Nephron progenitor cell (in vitro differentiated cells): ENCODE measurements around the gene ADM5.

Experiments
- DNase-seq: peaks from one replicate; pipeline ENCODE4 v3.0.0; 2021
- H3K27ac Mint-ChIP-seq: 2 replicates; pipeline ENCODE4 v1.8.0; 2021; ENCODE audit warnings: mild to moderate bottlenecking, moderate library complexity, mixed read lengths
- H3K27me3 Mint-ChIP-seq: 2 replicates; pipeline ENCODE4 v1.8.0; 2021; ENCODE audit warnings: mild to moderate bottlenecking, low read depth, mixed read lengths; ENCODE audit not compliant: poor library complexity
- H3K36me3 Mint-ChIP-seq: 2 replicates; pipeline ENCODE4 v1.8.0; 2021; ENCODE audit warnings: low read depth, mixed read lengths
- H3K4me1 Mint-ChIP-seq: 2 replicates; pipeline ENCODE4 v1.8.0; 2021; ENCODE audit warnings: mixed read lengths
- H3K4me3 Mint-ChIP-seq: 2 replicates; pipeline ENCODE4 v1.8.0; 2021; ENCODE audit warnings: mild to moderate bottlenecking, moderate library complexity, mixed read lengths
- H3K9me3 Mint-ChIP-seq: 2 replicates; pipeline ENCODE4 v1.8.0; 2021; ENCODE audit warnings: mild to moderate bottlenecking, moderate library complexity, mixed read lengths
- TF ChIP-seq, protein P1 (sequence below): fragments of 200-600 bp; sonication (generic); IDR thresholded peaks from 2 replicates; pipeline ENCODE4 v1.5.0; 2021; ENCODE audit warnings: antibody characterized with exemption

The ADM5 gene

DNA sequence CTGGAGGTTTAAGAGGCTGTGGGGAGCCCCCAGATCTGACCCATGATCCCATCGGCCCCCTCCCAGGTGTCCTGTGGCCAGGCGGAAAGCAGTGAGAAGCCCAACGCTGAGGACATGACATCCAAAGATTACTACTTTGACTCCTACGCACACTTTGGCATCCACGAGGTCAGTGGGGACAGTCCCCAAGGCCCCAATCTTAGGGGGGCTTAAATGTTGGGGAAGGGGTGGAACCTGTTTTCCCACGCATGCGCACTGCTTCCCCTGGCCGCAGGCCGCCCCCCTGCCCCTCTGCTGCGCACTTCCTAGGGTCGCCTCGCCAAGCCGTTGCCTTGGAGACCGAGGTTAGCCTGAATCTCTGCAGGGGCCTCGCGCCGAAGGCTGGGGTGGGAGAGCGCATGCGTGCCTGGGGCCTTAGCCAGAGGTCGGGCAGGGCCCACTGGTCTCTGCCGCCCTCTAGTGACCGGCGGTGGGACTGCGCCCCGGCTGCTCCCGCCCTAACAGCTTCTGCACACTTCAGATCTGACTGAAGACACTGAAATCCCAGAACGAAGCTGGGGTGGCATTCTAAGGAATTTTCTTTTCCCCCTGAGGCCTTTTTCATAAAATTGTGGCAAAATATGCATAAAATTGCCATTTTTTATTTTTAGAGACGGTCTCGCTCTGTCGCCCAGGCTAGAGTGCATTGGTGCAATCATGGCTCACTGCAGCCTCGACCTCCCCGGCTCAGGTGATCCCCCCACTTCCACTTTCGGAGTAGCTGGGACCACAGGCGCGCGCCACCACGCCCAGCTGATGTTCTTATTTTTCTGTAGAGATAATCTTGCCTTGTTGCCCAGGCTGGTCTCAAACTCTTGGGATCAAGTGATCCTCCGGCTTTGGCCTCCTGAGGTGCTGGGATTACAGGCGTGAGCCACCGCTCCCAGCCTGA lies 8.7 kb upstream of the ADM5 start:
- H3K9me3 Mint-ChIP-seq, result no peaks in the 10 kb centered on the region
- no peaks in the 10 kb centered on the region for H3K27me3 Mint-ChIP-seq
- TF ChIP-seq, protein P1, sequence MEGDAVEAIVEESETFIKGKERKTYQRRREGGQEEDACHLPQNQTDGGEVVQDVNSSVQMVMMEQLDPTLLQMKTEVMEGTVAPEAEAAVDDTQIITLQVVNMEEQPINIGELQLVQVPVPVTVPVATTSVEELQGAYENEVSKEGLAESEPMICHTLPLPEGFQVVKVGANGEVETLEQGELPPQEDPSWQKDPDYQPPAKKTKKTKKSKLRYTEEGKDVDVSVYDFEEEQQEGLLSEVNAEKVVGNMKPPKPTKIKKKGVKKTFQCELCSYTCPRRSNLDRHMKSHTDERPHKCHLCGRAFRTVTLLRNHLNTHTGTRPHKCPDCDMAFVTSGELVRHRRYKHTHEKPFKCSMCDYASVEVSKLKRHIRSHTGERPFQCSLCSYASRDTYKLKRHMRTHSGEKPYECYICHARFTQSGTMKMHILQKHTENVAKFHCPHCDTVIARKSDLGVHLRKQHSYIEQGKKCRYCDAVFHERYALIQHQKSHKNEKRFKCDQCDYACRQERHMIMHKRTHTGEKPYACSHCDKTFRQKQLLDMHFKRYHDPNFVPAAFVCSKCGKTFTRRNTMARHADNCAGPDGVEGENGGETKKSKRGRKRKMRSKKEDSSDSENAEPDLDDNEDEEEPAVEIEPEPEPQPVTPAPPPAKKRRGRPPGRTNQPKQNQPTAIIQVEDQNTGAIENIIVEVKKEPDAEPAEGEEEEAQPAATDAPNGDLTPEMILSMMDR, result peak; percentile 100
- peak overlapping the region; percentile 89 for H3K4me3 Mint-ChIP-seq
- H3K36me3 Mint-ChIP-seq, result peaks cover 39% of the 10 kb centered on the region
- H3K4me1 Mint-ChIP-seq, result peaks cover 39% of the 10 kb centered on the region
- peak overlapping the region; percentile 95 for H3K27ac Mint-ChIP-seq
- peak; percentile 100 for DNase-seq

DNA sequence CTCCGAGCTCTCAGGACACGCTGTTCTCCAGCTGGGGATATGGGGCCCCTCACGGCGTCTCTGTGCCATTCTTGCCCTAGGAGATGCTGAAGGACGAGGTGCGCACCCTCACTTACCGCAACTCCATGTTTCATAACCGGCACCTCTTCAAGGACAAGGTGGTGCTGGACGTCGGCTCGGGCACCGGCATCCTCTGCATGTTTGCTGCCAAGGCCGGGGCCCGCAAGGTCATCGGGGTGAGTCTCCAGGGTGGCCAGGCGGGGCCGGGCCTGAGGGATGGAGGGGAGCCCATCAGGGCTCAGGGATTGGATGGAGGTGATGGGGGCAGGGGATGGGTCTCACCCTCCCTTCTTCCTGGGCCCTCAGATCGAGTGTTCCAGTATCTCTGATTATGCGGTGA lies 7.6 kb upstream of the ADM5 start:
- Mint-ChIP-seq H3K9me3 (no peaks in the 10 kb centered on the region), H3K4me3 (no peak overlapping the region), H3K27ac (no peak overlapping the region), H3K27me3 (no peaks in the 10 kb centered on the region), H3K36me3 (peaks cover 42% of the 10 kb centered on the region), H3K4me1 (peaks cover 42% of the 10 kb centered on the region)
- TF ChIP-seq, protein P1, result no peak
- no peak for DNase-seq

DNA sequence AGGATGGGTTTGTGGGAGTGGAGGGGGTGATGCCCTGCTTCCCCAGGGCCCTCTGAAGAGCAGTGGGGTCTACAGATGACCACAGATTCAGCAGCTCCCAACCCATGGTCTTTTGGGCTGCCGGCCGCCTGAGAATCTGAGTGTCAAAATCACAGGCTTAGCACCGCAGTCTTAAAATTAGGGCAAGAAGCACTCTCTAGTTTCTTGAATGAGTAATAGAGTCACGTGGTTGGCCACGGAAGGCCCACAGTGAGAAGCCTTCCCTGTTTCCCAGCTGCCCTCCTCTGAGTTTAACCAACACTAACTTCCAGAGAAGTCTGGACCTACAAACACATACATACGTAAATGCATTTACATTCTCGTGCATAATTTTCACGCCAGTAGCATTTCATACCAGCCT lies 7.1 kb upstream of the ADM5 start:
- no peaks in the 10 kb centered on the region for H3K27me3 Mint-ChIP-seq
- DNase-seq, result no peak
- no peak overlapping the region for H3K27ac Mint-ChIP-seq
- no peaks in the 10 kb centered on the region for H3K9me3 Mint-ChIP-seq
- H3K4me1 Mint-ChIP-seq, result peaks cover 47% of the 10 kb centered on the region
- TF ChIP-seq, protein P1, result no peak
- H3K4me3 Mint-ChIP-seq, result no peak overlapping the region
- H3K36me3 Mint-ChIP-seq, result peaks cover 42% of the 10 kb centered on the region

DNA sequence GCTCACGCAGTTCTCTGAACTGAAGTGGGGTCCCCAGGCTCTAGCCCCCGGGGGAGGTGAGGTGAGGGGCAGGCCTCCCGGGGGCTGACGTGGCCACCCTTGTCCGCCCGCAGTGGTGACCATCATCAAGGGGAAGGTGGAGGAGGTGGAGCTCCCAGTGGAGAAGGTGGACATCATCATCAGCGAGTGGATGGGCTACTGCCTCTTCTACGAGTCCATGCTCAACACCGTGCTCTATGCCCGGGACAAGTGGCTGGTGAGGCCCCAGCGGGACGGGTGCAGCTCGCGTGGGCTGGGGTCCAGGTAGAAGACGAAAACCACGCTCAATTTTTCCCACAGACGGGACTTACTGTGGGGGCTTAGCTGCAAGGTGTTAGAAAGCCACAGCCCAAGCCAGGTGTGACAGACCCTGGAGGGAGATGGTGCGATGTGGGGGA lies 5.6 kb upstream of the ADM5 start:
- Mint-ChIP-seq H3K36me3 (peaks cover 47% of the 10 kb centered on the region), H3K27me3 (no peaks in the 10 kb centered on the region), H3K4me3 (no peak overlapping the region), H3K9me3 (no peaks in the 10 kb centered on the region), H3K27ac (no peak overlapping the region), H3K4me1 (peaks cover 55% of the 10 kb centered on the region)
- DNase-seq, result no peak
- TF ChIP-seq, protein P1, result no peak

DNA sequence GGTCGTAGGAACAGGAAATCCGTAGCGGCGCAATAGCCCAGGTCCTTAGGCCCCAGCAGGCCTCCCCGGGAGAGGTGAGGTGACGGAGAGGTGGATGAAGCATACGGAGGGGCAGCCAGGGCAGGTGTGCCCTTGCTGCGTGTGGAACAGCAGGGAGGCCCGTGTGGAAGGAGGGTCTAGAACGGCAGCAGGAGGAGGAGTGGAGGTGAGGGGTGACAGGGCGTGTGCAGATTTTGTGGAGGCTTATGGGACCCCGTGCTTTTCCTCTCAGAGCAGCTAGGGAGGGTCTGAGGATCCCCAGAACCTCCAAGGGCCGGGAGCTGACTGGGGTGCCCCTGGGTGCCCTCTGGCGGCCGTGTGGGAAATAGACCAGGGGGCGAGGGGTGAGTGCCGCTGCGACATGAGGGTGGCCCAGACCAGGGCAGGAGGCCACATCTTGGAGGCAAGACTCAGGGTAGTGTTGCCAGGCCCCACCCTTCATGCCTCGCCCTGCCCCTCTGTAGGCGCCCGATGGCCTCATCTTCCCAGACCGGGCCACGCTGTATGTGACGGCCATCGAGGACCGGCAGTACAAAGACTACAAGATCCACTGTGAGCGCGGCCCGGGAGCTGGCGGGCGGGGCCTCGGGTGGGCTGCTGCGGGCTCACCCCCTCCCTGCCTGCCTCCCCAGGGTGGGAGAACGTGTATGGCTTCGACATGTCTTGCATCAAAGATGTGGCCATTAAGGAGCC lies 5.0 kb upstream of the ADM5 start:
- Mint-ChIP-seq H3K27me3 (no peaks in the 10 kb centered on the region), H3K9me3 (no peaks in the 10 kb centered on the region), H3K4me1 (peaks cover 55% of the 10 kb centered on the region), H3K36me3 (peaks cover 47% of the 10 kb centered on the region), H3K27ac (no peak overlapping the region), H3K4me3 (no peak overlapping the region)
- TF ChIP-seq, protein P1, result peak; percentile 29
- DNase-seq, result no peak
